Mammary epithelial cell (primary cell): ENCODE results near the gene STAT3.

Experiments
- CTCF ChIP-seq, 2 donors: IDR thresholded peaks in 1 of 2; conservative IDR thresholded peaks in 1 of 2; 2 replicates each; pipeline ENCODE4 v1.5.1; 2011 to 2012; ENCODE audit warnings: inconsistent platforms in 2 of 2, low read length in 2 of 2, mild to moderate bottlenecking in 2 of 2, control low read depth in 1 of 2, low read depth in 1 of 2; ENCODE audit not compliant: insufficient read depth in 1 of 2; ENCODE audit errors: extremely low read depth in 1 of 2
- EZH2 ChIP-seq: IDR thresholded peaks from 2 replicates; pipeline ENCODE4 v1.6.1; 2012; ENCODE audit warnings: low read length, inconsistent platforms, borderline replicate concordance

- no peak for TF ChIP-seq CTCF (conservative IDR thresholded peaks at IDR 0.05 in 1 of 2, IDR thresholded peaks at IDR 0.05 in 1 of 2; ENCODE audit: extremely low read depth in 1 of 2, insufficient read depth in 1 of 2, low read depth in 1 of 2, low read length in 2 of 2)
- TF ChIP-seq EZH2, result no peak
These were observed 64.9 kb downstream of the STAT3 start for GRCh38 chr17:42323268-42323773.
